GM12892 (cell line): ENCODE results near the gene C2CD5.

ENCODE experiments used
- POLR2A ChIP-seq: IDR thresholded peaks from 2 replicates; pipeline ENCODE4 v1.6.1; 2011; ENCODE audit warnings: low read depth, low read length, control low read depth
- POLR2AphosphoS5 ChIP-seq: IDR thresholded peaks from 2 replicates; pipeline ENCODE4 v1.6.1; 2011; ENCODE audit warnings: low read depth, low read length, control low read depth
- TAF1 ChIP-seq: IDR thresholded peaks from 2 replicates; pipeline ENCODE4 v1.6.1; 2011; ENCODE audit warnings: low read depth, mild to moderate bottlenecking, control low read depth, low read length, borderline replicate concordance

- no peak for TF ChIP-seq POLR2A
- no peak for TF ChIP-seq POLR2AphosphoS5
- no peak for TF ChIP-seq TAF1
These were observed 900 bp downstream of the C2CD5 start for GRCh38 chr12:22543246-22544037.
